GM12864 (cell line): ENCODE data around the gene ERFL.

Experiments
- DNase-seq: peaks from one replicate; pipeline ENCODE4 v3.0.0-alpha.2; 2011; ENCODE audit warnings: low read depth
- H3K4me3 ChIP-seq: 2 replicates; pipeline ENCODE4 v1.5.1; 2011; ENCODE audit warnings: mild to moderate bottlenecking, low read depth, low read length, control low read depth
- TF ChIP-seq, protein P1 (sequence below): IDR thresholded peaks from 2 replicates; pipeline ENCODE4 v1.5.1; 2011; ENCODE audit warnings: low read depth, mild to moderate bottlenecking, moderate library complexity, low read length, control low read depth, inconsistent platforms; ENCODE audit errors: missing control alignments

Gene ERFL

DNA sequence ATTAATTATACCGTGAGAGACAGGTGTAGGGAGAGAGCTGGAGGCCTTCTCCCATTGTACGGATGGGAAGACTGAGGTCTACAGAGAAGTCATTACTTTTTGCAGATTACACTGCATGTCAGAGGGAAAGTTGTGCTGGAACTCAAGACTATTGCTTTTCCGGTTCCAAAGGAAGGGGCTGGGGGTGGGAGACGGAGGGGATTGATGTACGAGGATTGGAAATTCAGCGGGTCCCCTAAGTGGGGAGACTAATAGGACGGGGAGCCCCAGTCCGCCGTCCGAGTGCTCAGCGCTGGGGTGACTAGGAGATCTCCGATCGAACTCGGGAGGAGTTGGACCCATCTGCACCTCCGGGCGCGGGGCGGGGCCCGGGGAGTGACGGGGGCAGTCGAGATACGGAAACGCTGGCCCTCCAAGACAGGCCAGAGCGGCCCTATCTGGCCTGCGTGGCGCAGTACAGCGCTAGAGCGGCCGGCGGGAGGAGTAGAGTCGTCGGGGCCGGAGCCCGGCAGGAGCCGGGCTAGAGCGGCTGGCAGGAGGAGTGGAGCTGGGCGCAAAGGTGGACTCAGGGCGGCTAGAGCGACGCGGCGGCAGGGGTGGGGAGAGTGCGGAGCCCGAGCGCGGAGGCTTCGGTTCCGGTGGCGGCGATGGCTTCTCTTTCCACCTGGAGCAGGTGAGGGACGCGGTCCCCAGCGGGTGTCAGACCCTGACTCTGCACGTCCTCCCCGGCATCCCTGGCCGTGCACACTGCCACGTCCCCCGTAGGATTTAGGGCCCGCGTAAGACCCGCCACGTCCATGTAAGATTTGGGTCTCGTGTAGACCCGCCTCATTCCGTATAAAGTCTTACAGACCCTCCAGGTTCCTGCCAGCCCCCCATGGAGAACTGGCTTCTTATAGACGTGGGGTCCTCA lies 44.2 kb downstream of the ERFL start:
- DNase-seq = peak; percentile 86
- TF ChIP-seq, protein P1, sequence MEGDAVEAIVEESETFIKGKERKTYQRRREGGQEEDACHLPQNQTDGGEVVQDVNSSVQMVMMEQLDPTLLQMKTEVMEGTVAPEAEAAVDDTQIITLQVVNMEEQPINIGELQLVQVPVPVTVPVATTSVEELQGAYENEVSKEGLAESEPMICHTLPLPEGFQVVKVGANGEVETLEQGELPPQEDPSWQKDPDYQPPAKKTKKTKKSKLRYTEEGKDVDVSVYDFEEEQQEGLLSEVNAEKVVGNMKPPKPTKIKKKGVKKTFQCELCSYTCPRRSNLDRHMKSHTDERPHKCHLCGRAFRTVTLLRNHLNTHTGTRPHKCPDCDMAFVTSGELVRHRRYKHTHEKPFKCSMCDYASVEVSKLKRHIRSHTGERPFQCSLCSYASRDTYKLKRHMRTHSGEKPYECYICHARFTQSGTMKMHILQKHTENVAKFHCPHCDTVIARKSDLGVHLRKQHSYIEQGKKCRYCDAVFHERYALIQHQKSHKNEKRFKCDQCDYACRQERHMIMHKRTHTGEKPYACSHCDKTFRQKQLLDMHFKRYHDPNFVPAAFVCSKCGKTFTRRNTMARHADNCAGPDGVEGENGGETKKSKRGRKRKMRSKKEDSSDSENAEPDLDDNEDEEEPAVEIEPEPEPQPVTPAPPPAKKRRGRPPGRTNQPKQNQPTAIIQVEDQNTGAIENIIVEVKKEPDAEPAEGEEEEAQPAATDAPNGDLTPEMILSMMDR = no peak
- peak overlapping the region; percentile 67 for H3K4me3 ChIP-seq

- no peak for DNase-seq
Measured at GRCh38 chr19:41883463-41883820, 44.8 kb downstream of the ERFL start.

GRCh38 chr19:41882568-41883462 lies 45.4 kb downstream of the ERFL start, which contains the start of gene ARHGEF1:
TSS of gene ARHGEF1 (plus strand) at chr19:41883184. CDS start at chr19:41888083, 4,899 bp downstream.
- TF ChIP-seq, protein P1 = no peak
- peak within 1 kb of the TSS; percentile 67 for H3K4me3 ChIP-seq
- DNase-seq = no peak

More at GRCh38 chr19:41883463-41883820, 44.8 kb downstream of the ERFL start:
- peak overlapping the region; percentile 67 for H3K4me3 ChIP-seq
- TF ChIP-seq, protein P1 = no peak

GRCh38 chr19:41880329-41880708 lies 47.9 kb downstream of the ERFL start:
- no peak for DNase-seq
- TF ChIP-seq, protein P1 = no peak
- no peak overlapping the region for H3K4me3 ChIP-seq

GRCh38 chr19:41879670-41880328 lies 48.5 kb downstream of the ERFL start:
- TF ChIP-seq, protein P1 = no peak
- peak overlapping the region; percentile 84; the same call in 1 of the 2 replicates for H3K4me3 ChIP-seq
- no peak for DNase-seq

DNA sequence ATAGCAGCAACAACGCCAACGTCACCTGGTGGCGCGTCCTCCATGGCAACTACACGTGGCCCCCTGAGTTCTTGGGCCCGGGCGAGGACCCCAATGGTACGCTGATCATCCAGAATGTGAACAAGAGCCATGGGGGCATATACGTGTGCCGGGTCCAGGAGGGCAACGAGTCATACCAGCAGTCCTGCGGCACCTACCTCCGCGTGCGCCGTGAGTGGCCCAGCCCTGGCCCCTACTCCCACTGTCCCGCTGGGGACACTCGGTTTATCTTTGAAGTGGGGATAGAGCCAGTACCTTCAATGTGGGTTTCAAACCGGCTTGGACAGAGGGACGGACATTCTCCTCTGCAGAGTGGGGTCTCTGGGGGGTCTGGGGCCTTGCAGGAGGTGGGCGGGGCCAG lies 49.2 kb downstream of the ERFL start:
- DNase-seq = no peak
- TF ChIP-seq, protein P1 = no peak
- H3K4me3 ChIP-seq = peak overlapping the region; percentile 84
